DND-41 (cell line): ENCODE data around the gene NOS2.
A peak's percentile ranks its signal among the peaks of the same experiment; 100 is the strongest.

ENCODE experiments used
- ATAC-seq: fragments of 200-7000 bp; cut with Tn5 transposase; 3 replicates; pipeline ENCODE4 v1.9.1; 2021; ENCODE audit warnings: low read depth; ENCODE audit not compliant: insufficient read depth
- DNase-seq: peaks from one replicate; pipeline ENCODE4 v3.0.0-alpha.2; 2020
- H2AFZ ChIP-seq: 2 replicates; pipeline ENCODE4 v1.6.0; 2012; ENCODE audit warnings: low read depth, low read length
- H3K27ac ChIP-seq: 2 replicates; pipeline ENCODE4 v1.5.1; 2012; ENCODE audit warnings: low read length, inconsistent platforms
- H3K27me3 ChIP-seq: fragments of 200-600 bp; sonication (generic); 2 replicates; pipeline ENCODE4 v1.6.0; 2012; ENCODE audit warnings: low read length, mild to moderate bottlenecking, inconsistent platforms; ENCODE audit not compliant: insufficient read depth, poor library complexity
- H3K36me3 ChIP-seq: 2 replicates; pipeline ENCODE4 v1.5.1; 2012; ENCODE audit warnings: low read length, inconsistent platforms; ENCODE audit not compliant: insufficient read depth
- H3K4me1 ChIP-seq: 2 replicates; pipeline ENCODE4 v1.5.1; 2012; ENCODE audit warnings: mild to moderate bottlenecking, low read length; ENCODE audit not compliant: insufficient read depth
- H3K4me2 ChIP-seq: 2 replicates; pipeline ENCODE4 v1.6.0; 2012; ENCODE audit warnings: mild to moderate bottlenecking, moderate library complexity, low read length, inconsistent platforms; ENCODE audit not compliant: insufficient read depth
- H3K4me3 ChIP-seq, 2 experiments: fragments of 200-600 bp in 1 of 2; shearing (Covaris generic) in 1 of 2; 2 replicates each; pipeline ENCODE4 v1.5.1; 2012 to 2016; ENCODE audit warnings: inconsistent platforms in 2 of 2, low read length in 2 of 2, mild to moderate bottlenecking in 2 of 2, low read depth in 1 of 2, moderate library complexity in 1 of 2
- H3K79me2 ChIP-seq: 2 replicates; pipeline ENCODE4 v1.6.0; 2012; ENCODE audit warnings: low read length, inconsistent platforms; ENCODE audit not compliant: insufficient read depth
- H3K9ac ChIP-seq: 2 replicates; pipeline ENCODE4 v1.6.0; 2012; ENCODE audit warnings: low read depth, mild to moderate bottlenecking, inconsistent platforms, low read length, moderate library complexity
- H3K9me3 ChIP-seq: 2 replicates; pipeline ENCODE4 v1.5.1; 2012; ENCODE audit warnings: low read length, moderate library complexity, mild to moderate bottlenecking, inconsistent platforms; ENCODE audit not compliant: insufficient read depth, severe bottlenecking
- H4K20me1 ChIP-seq: 2 replicates; pipeline ENCODE4 v1.6.0; 2012; ENCODE audit warnings: low read length; ENCODE audit not compliant: insufficient read depth
- EZH2 ChIP-seq: IDR thresholded peaks from 3 replicates; pipeline ENCODE4 v1.6.1; 2012; ENCODE audit warnings: borderline replicate concordance, low read depth, mild to moderate bottlenecking, moderate library complexity, low read length, inconsistent platforms; ENCODE audit not compliant: severe bottlenecking
- TF ChIP-seq, protein P1 (sequence below): IDR thresholded peaks from 2 replicates; pipeline ENCODE4 v1.5.1; 2012; ENCODE audit warnings: borderline replicate concordance, low read length, moderate library complexity, mild to moderate bottlenecking; ENCODE audit not compliant: poor library complexity, severe bottlenecking; ENCODE audit errors: extremely low read depth

NOS2 gene

DNA sequence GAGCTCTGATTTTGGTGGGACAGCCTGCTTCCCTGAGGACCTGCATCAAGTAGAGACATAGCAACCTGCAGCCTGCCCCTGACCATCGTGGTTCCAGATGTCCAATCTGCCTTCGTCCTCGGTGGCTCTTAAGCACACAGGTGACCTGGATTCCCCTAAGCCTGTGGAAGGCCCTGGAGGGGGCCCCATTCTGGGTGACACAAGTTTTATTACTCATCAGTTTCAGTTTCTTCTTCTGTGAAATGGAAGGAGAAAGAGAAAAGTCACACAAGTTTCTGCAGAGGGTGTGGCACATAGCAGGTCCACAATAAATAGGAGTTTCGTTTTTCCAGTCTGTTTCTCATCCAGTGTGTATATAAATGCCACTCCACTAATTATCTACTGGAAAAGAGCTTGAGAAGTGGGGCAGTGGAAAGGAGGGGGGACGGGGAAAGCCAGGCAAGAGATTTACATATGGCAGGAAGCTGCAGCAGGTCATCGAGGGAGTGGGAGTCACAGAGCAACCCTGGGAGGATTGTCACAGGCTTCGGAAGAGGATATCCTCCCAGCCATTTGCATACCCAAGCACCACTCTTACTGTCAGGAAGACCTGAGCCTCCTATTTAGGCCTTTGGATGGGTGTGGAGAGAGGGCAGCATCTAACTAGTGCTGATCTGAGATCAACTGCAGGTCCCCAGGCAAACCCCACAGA is 10.0 kb upstream of the NOS2 start:
- DNase-seq: no peak
- Histone ChIP-seq H3K27ac (no peak overlapping the region), H3K9me3 (no peaks in the 10 kb centered on the region), H3K4me2 (no peak overlapping the region), H3K79me2 (no peaks in the 10 kb centered on the region), H4K20me1 (no peaks in the 10 kb centered on the region), H3K4me1 (peaks cover 18% of the 10 kb centered on the region), H3K9ac (no peak overlapping the region), H3K27me3 (no peaks in the 10 kb centered on the region), H3K36me3 (no peaks in the 10 kb centered on the region), H2AFZ (no peak overlapping the region), H3K4me3 (no peak overlapping the region)
- TF ChIP-seq, protein P1, sequence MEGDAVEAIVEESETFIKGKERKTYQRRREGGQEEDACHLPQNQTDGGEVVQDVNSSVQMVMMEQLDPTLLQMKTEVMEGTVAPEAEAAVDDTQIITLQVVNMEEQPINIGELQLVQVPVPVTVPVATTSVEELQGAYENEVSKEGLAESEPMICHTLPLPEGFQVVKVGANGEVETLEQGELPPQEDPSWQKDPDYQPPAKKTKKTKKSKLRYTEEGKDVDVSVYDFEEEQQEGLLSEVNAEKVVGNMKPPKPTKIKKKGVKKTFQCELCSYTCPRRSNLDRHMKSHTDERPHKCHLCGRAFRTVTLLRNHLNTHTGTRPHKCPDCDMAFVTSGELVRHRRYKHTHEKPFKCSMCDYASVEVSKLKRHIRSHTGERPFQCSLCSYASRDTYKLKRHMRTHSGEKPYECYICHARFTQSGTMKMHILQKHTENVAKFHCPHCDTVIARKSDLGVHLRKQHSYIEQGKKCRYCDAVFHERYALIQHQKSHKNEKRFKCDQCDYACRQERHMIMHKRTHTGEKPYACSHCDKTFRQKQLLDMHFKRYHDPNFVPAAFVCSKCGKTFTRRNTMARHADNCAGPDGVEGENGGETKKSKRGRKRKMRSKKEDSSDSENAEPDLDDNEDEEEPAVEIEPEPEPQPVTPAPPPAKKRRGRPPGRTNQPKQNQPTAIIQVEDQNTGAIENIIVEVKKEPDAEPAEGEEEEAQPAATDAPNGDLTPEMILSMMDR: no peak
- no peak for TF ChIP-seq EZH2
- ATAC-seq: no peak

DNA sequence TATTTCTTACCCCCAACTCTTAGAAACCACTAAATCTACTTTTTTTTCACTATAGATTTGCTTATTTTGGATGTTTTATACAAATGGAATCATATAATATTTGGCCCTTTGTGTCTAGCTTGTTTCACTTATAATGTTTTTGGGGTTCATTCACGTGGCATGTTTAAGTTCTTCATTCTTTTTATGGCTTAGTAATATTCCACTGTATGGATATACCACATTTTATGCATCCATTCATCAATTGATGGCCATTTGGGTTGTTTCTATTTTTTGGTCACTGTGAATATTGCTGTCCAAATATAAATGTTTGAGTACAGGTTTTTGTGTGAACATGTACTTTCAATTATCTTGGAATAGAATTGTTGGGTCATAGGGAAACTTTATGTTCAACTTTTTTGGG is 9.2 kb upstream of the NOS2 start:
- no peak overlapping the region for H3K9ac ChIP-seq
- no peaks in the 10 kb centered on the region for H3K27me3 ChIP-seq
- no peaks in the 10 kb centered on the region for H3K79me2 ChIP-seq
- no peak overlapping the region for H3K4me3 ChIP-seq
- H3K36me3 ChIP-seq: no peaks in the 10 kb centered on the region
- H2AFZ ChIP-seq: no peak overlapping the region
- peaks cover 20% of the 10 kb centered on the region for H3K4me1 ChIP-seq
- no peak overlapping the region for H3K4me2 ChIP-seq
- no peak overlapping the region for H3K27ac ChIP-seq
- no peaks in the 10 kb centered on the region for H3K9me3 ChIP-seq
- no peak for DNase-seq
- no peak for TF ChIP-seq EZH2
- TF ChIP-seq, protein P1: no peak
- no peak for ATAC-seq
- H4K20me1 ChIP-seq: no peaks in the 10 kb centered on the region

DNA sequence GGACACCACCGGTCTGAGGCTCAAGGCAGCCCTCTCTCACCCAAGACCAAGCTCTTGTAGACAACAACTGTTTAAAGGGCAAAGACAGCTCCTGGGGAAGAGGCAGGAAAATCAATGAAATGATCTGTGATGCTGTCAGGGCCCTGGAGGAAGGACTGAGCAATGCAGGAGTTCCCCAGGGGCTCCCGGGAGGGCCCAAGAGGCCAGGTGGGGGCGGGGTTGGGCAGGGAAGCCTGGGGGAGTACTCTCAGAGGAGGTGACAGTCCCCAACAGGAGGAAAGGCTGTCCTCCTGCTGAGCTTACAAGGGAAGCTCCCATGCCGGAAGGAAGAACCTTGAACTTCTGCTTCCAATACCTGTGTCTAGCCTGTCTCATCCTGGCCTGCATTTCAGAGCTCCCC is 8.3 kb upstream of the NOS2 start:
- Histone ChIP-seq H3K27ac (no peak overlapping the region), H3K4me3 (no peak overlapping the region), H3K9ac (no peak overlapping the region), H2AFZ (no peak overlapping the region), H3K27me3 (no peaks in the 10 kb centered on the region), H3K4me1 (peaks cover 20% of the 10 kb centered on the region), H3K79me2 (no peaks in the 10 kb centered on the region), H3K9me3 (no peaks in the 10 kb centered on the region), H4K20me1 (no peaks in the 10 kb centered on the region), H3K36me3 (no peaks in the 10 kb centered on the region), H3K4me2 (peak overlapping the region; percentile 44)
- TF ChIP-seq, protein P1: no peak
- TF ChIP-seq EZH2: no peak
- ATAC-seq (no peak), DNase-seq (no peak)
